ENCODE data around the gene CCDC150. TPM values are rescaled to one million over a fixed set of nuclear protein-coding genes. Genes with fewer than 3 reads are reported as not detected.

Gene CCDC150
- total and polyA plus RNA-seq, 2 of the 8 experiments (the other 6 are each of a cell fraction or from before 2014, with no cell fraction given) = 8.3 to 31.9 TPM

- POLR2A ChIA-PET (ENCODE audit: partially characterized antibody) = interaction anchor here (1.5 to 2.5 kb wide), 3 partner anchors 13 to 47 kb away, joined by 3 to 10 read pairs (median 7); partner anchors contain the start of gene HECW2
- CTCF ChIA-PET (ENCODE audit: partially characterized antibody) = interaction anchor here (0.6 to 2.4 kb wide), 3 partner anchors 21 to 187 kb away, joined by 3 to 8 read pairs (median 3); no protein-coding TSS in a partner anchor
Measured at GRCh38 chr2:196640031-196640548, 575 bp downstream of the CCDC150 start.

More at GRCh38 chr2:196640031-196640548, 575 bp downstream of the CCDC150 start:
- Histone ChIP-seq H3K9me3 (ENCODE audit: insufficient read depth in 2 of 2, low read depth in 1 of 2, low read length in 1 of 2) (no peaks in the 10 kb centered on the region), H3K4me3 (ENCODE audit: extremely low read depth in 1 of 4, insufficient read depth in 2 of 4, low read depth in 3 of 4, low read length in 4 of 4) (peak overlapping the region; percentile 72 to 94 (median 77)), H4K91ac (replicated peaks; ENCODE audit: insufficient read length, low read length) (no peak overlapping the region), H3K79me2 (ENCODE audit: control insufficient read depth in 1 of 2, insufficient read depth in 2 of 2, low read length in 2 of 2) (peaks cover 18 to 48% of the 10 kb centered on the region in 2 experiments), H4K5ac (ENCODE audit: insufficient read length, low read depth, low read length) (no peak overlapping the region), H2AK5ac (ENCODE audit: low read depth, low read length) (no peak overlapping the region), H2BK12ac (ENCODE audit: low read depth, low read length) (no peak overlapping the region; the same call in 1 of the 2 replicates), H3K56ac (replicated peaks; ENCODE audit: insufficient read length, low read depth, low read length) (no peak overlapping the region), H3K9ac (replicated peaks in 1 of 4; ENCODE audit: extremely low read depth in 1 of 4, low read depth in 3 of 4, low read length in 3 of 4) (peak overlapping the region; percentile 65 to 84 (median 71)), H3K27me3 (replicated peaks in 1 of 4; ENCODE audit: control insufficient read depth in 3 of 4, extremely low read depth in 1 of 4, insufficient read depth in 3 of 4, low read length in 3 of 4) (no peaks in the 10 kb centered on the region), H3K79me1 (ENCODE audit: low read depth, low read length) (peaks cover 7% of the 10 kb centered on the region), H2AFZ (ENCODE audit: low read length) (peak overlapping the region; percentile 53), H3K23ac (ENCODE audit: insufficient read length) (no peak overlapping the region), H3K18ac (ENCODE audit: extremely low read depth, low read length) (no peak overlapping the region), H3K4ac (replicated peaks; ENCODE audit: insufficient read length, low read depth, low read length) (no peak overlapping the region), H3K27ac (ENCODE audit: low read depth, low read length) (peak overlapping the region; percentile 65; the same call in 1 of the 2 replicates), H2BK120ac (replicated peaks; ENCODE audit: low read depth, low read length) (no peak overlapping the region), H3K14ac (ENCODE audit: insufficient read length) (no peak overlapping the region), H3K4me2 (ENCODE audit: insufficient read depth in 1 of 2, low read depth in 2 of 2, low read length in 2 of 2) (peak overlapping the region; percentile 63 to 78), H2BK5ac (ENCODE audit: low read depth, low read length) (peak overlapping the region; percentile 69; the same call in 1 of the 2 replicates), H4K20me1 (replicated peaks in 1 of 2; ENCODE audit: control insufficient read depth in 1 of 2, insufficient read depth in 2 of 2, low read length in 2 of 2) (no peaks in the 10 kb centered on the region), H3K23me2 (ENCODE audit: low read depth, low read length) (peaks cover 3% of the 10 kb centered on the region; the same call in 1 of the 2 replicates), H3K4me1 (replicated peaks in 1 of 4; ENCODE audit: control insufficient read depth in 3 of 4, insufficient read depth in 4 of 4, low read length in 3 of 4) (peaks cover 0 to 8% (median 3%) of the 10 kb centered on the region in 4 experiments; a peak in 3 of 7 replicates), H4K8ac (ENCODE audit: extremely low read depth, insufficient read depth, low read length) (no peak overlapping the region), H3K36me3 (ENCODE audit: control insufficient read depth in 2 of 4, insufficient read depth in 4 of 4, low read length in 3 of 4) (no peaks in the 10 kb centered on the region; a peak in 1 of 8 replicates), H2BK20ac (ENCODE audit: low read length) (no peak overlapping the region), H2BK15ac (ENCODE audit: low read length) (no peak overlapping the region)
- DNase-seq (ENCODE audit: low read depth in 1 of 2, low spot score in 2 of 2) (no peak), FAIRE-seq (no peak)
- no peak for TF ChIP-seq HDAC6 (IDR thresholded peaks at IDR 0.05; ENCODE audit: low read depth, low read length)
- no peak for TF ChIP-seq HDAC2 (IDR thresholded peaks at IDR 0.05; ENCODE audit: borderline replicate concordance in 1 of 2, low read depth in 2 of 2, low read length in 2 of 2)
- TF ChIP-seq RNF2 (IDR thresholded peaks at IDR 0.05; ENCODE audit: borderline replicate concordance, low read depth, low read length, missing control alignments, poor library complexity, severe bottlenecking) = no peak
- no peak for TF ChIP-seq ATF3 (IDR thresholded peaks at IDR 0.05; ENCODE audit: insufficient read depth, low read depth, low read length)
- TF ChIP-seq JUND (IDR thresholded peaks at IDR 0.05; ENCODE audit: low read length) = no peak
- TF ChIP-seq BRCA1 (IDR thresholded peaks at IDR 0.05; ENCODE audit: low read depth, low read length) = no peak
- no peak for TF ChIP-seq EGR1 (IDR thresholded peaks at IDR 0.05; ENCODE audit: borderline replicate concordance, low read depth, low read length)
- WGBS, 2 experiments (ENCODE audit: extremely low coverage in 1 of 2, insufficient coverage in 1 of 2, insufficient read length in 1 of 2, insufficient replicate concordance in 2 of 2, low coverage in 1 of 2, low lambda C conversion rate in 2 of 2, missing lambda C conversion rate in 1 of 2) = 8% methylated on average over 12 of the region's 12 CpGs; no CpG with 5 or more reads in 1 of the 2 experiments
